GM18508 (cell line): Measurements from ENCODE around the gene PPP1R13B.

Experiments
- ATAC-seq: cut with Tn5 transposase; IDR thresholded peaks from one replicate; pipeline ENCODE4 v1.9.1; 2021; ENCODE audit warnings: moderate number of reproducible peaks; ENCODE audit not compliant: insufficient read depth, unreplicated experiment

Gene PPP1R13B

GRCh38 chr14:103748534-103748857 lies 98.9 kb downstream of the PPP1R13B start:
- ATAC-seq, result no peak

- no peak for ATAC-seq
Observed at GRCh38 chr14:103746701-103747100, 100.7 kb downstream of the PPP1R13B start.

- no peak for ATAC-seq
Observed at GRCh38 chr14:103745424-103745823, 102.0 kb downstream of the PPP1R13B start.

GRCh38 chr14:103744621-103745395 lies 102.6 kb downstream of the PPP1R13B start:
- no peak for ATAC-seq

GRCh38 chr14:103743691-103744090 lies 103.7 kb downstream of the PPP1R13B start:
- ATAC-seq, result no peak

- no peak for ATAC-seq
Observed at GRCh38 chr14:103742499-103743255, 104.7 kb downstream of the PPP1R13B start.

- ATAC-seq, result no peak
Observed at GRCh38 chr14:103741876-103742275, 105.5 kb downstream of the PPP1R13B start.

- ATAC-seq, result no peak
Observed at GRCh38 chr14:103740991-103741689, 106.2 kb downstream of the PPP1R13B start.

- no peak for ATAC-seq
Observed at GRCh38 chr14:103739793-103740501, 107.4 kb downstream of the PPP1R13B start.

- no peak for ATAC-seq
Observed at GRCh38 chr14:103739466-103739792, 107.9 kb downstream of the PPP1R13B start.

GRCh38 chr14:103738701-103739451 lies 108.5 kb downstream of the PPP1R13B start:
- no peak for ATAC-seq

- no peak for ATAC-seq
Observed at GRCh38 chr14:103738166-103738565, 109.2 kb downstream of the PPP1R13B start.

- ATAC-seq, result no peak
Observed at GRCh38 chr14:103737432-103738045, 109.8 kb downstream of the PPP1R13B start.

GRCh38 chr14:103736546-103737431 lies 110.6 kb downstream of the PPP1R13B start:
- no peak for ATAC-seq

- ATAC-seq, result no peak
Observed at GRCh38 chr14:103735815-103736545, 111.4 kb downstream of the PPP1R13B start.

GRCh38 chr14:103735439-103735814 lies 111.9 kb downstream of the PPP1R13B start:
- no peak for ATAC-seq

GRCh38 chr14:103735022-103735421 lies 112.4 kb downstream of the PPP1R13B start:
- ATAC-seq, result no peak
